Inflammatory macrophage (primary cell): Measurements from ENCODE around the gene ALKBH3.

Experiments used
- DNase-seq, 2 donors: peaks; one replicate each; pipeline ENCODE4 v3.0.0-alpha.2; 2020 to 2022

The ALKBH3 gene

DNA sequence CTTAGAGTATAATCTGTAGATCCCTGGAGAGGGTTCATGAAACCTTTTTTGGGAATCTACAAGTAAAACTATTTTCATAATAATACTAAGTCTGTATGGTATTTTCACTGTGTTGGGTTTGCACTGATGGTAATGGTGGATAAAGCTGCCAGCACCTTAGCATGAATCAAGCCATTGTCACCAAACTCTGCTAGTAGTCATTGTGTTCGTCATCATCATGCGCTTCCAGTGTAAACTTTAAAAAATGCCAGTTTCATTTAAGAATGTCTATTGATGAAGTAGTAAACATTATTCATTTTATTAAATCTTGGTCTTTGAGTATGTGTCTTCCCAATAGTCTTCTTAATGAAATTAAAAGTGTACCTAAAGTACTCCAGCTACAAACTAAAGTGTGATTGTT lies 15.0 kb downstream of the ALKBH3 start:
- DNase-seq, result no peak

DNA sequence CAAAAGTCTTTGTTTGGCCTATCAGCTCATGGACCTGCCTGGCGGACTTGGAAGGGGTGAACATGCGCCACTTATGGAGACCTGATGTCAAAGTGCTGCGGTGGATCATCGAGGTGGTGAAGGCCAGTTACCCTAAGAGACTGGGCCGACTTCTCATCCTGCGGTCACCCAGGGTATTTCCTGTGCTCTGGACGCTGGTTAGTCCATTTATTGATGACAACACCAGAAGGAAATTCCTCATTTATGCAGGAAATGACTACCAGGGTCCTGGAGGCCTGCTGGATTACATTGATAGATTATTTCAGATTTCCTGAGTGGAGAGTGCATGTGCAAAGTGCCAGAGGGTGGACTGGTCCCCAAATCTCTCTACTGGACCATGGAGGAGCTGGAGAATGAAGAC lies 17.9 kb downstream of the ALKBH3 start:
- no peak for DNase-seq

DNA sequence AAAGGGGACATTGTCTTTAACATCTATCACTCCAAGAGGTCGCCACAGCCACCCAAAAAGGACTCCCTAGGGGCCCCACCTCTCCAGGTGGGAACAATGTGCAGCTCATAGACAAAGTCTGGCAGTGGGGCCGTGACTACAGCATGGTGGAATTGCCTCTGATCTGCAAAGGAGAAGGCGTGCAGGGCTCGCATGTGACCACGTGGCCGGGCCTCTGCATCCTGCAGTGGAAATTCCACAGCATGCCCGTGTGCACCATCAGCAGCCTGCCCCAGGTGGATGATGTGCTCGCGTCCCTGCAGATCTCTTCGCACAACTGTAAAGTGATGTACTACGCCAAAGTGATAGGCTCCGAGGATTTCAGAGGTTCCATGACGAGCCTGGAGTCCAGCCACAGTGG lies 18.5 kb downstream of the ALKBH3 start:
- DNase-seq, result no peak

GRCh38 chr11:43901551-43901950 lies 20.9 kb downstream of the ALKBH3 start:
- peak in 1 of 2 donors; percentile 5 for DNase-seq

GRCh38 chr11:43903078-43903477 lies 22.4 kb downstream of the ALKBH3 start:
- DNase-seq, result no peak

DNA sequence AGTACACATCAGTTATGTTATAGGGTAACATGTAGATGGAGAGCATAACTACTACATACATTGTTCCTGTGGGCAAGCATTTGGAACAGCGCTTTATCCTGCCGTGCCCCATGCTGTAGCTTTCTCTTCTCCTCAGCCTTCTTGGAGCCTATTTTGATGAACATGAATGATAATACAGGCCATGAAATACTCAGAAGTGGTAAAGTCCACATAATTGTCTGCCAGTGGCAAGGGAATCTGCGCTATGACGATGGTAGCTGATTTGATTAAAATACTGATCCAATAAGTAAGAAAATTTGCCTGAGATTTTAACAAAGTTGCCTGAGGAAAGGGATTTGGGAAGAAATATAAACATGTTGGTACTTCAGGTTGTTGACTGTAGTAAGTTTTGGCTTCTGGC lies 23.3 kb downstream of the ALKBH3 start:
- DNase-seq, result no peak

DNA sequence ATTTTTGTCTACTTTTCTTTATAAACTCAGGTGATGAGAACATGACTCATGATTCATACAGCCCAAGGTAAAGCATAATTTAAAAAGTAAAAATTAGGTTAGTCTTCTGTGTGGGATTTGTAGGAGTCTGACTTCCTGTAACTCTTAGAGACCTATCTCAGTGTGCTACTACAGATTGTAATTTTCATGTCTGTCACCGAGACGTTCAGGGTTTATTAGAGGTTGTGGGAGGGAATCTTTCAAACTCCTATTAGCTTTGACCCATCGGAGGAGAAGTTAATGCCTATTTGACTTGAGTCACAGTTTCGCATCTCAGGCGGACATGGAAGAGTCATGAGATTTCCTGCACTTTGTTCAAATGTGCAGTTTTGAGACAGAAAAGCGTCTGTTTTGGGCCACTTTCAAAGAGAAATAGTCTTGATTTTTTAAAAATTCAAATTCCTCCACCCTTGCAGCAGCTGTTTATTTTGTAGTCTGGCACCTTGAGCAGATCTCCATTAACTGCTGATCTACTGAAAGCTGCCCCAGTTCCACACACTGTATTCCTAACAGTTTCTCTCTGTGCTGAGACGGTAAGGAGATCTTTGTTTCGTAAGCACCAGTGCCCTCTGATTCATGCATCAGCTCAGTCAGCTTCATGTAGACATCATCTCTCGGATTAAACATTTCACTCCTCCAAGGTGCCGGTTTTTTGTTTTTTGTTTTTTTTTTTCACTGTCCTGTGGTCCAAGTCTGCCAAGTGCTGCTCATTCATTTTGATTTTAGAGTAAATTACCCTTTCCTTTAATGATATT lies 24.3 kb downstream of the ALKBH3 start:
- no peak for DNase-seq

- peak; percentile 14 to 20 for DNase-seq
Measured at GRCh38 chr11:43905813-43906241, 25.2 kb downstream of the ALKBH3 start.

- DNase-seq, result no peak
Measured at GRCh38 chr11:43907028-43907975, 26.7 kb downstream of the ALKBH3 start.

- DNase-seq, result no peak
Measured at GRCh38 chr11:43908191-43908590, 27.6 kb downstream of the ALKBH3 start.

DNA sequence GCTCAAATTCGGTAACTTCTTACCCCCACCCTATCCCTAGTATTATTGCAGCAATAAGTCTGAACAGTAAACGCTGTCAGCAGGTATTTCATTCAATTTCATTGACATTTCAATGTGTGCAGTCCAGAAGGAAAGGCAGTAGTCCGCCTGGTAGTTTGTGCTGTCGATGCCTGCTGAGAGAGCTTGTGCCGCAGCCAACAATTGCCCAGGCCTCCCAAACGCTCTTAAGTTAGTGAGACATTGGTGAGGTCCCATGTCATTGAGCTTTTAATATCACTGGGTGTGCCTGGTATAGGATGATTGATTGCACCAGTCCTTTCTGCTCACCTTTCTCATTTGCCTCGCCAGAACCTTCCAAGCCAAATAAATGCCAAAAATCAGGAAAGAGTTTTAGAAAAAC lies 28.1 kb downstream of the ALKBH3 start:
- DNase-seq, result no peak

- DNase-seq, result no peak
Measured at GRCh38 chr11:43913829-43914380, 33.3 kb downstream of the ALKBH3 start.

- no peak for DNase-seq
Measured at GRCh38 chr11:43914466-43914865, 33.8 kb downstream of the ALKBH3 start.

- no peak for DNase-seq
Measured at GRCh38 chr11:43916621-43917020, 36.0 kb downstream of the ALKBH3 start.

DNA sequence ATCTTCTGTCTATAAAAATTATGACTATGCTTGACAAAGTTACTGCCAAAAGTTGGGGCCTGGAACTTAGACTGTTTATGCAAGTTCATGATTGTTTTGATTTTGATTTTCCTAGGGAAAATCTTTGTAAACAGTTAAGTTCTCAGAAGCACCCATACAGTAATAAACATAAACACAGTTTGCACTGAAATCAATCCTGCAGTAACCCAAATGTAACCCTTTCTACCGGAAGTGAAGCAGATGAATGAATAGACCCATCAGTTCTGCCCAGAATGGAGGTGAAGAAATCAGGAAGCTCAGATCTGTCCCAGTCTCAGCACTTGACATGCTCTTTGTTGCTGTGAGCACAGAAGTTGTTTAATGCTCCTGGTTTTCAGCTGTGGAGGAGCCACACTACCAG lies 37.2 kb downstream of the ALKBH3 start:
- DNase-seq, result no peak

DNA sequence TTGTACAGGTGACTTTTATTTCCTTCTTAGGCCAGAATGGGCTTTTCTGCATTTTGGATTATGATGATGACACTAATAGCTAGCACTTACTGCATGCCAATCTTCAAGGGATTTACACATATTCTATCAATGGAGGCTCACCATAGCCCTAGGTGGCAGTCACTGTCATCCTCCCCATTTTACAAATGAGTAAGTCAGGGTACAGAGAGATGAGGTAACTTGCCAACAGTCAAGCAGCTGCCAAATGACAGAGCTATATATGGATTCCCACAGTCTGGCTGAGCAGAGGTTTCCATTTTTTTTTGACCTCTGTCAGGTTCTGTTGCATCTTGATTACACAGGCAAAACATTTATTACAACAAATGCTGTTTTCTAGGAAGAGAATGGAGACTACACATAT lies 38.0 kb downstream of the ALKBH3 start:
- DNase-seq, result no peak

GRCh38 chr11:43919852-43920597 lies 39.4 kb downstream of the ALKBH3 start:
- no peak for DNase-seq

- DNase-seq, result peak; percentile 77 to 87
Measured at GRCh38 chr11:43920598-43921419, 40.2 kb downstream of the ALKBH3 start.

DNA sequence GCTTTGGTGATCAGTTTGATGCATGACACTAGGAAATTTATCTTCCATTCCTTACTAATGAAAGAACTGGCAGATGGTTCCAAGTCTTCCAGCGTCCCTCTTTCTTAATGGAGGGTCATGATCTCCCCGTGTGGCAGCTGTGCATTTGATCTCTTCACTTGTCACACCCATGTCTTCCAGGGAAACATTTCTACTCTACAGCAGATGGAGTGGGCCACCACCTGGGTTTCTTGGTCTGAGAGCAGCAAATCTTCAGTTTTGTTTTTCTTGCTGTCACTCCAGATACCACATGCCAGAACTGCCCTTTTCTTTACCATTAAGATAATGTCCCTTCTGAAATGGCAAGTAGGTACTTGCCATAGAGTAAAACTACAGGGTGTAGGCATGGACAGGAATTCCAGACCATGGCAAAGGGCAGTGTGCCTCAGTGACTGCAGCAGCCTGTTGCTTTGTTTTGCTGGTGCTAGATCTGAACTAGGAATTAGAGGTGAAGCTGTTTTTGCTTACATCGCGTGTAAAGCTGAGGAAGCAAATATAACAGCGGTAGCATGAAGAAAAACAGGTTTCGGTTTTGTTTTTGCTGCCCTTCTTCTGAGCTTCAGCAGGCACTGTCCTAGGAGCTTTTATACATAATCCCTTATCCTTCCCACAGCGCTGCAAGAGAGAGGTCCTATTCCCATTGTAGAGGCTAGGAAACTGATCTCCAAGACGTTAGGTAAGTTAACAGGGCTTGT lies 41.1 kb downstream of the ALKBH3 start:
- no peak for DNase-seq

DNA sequence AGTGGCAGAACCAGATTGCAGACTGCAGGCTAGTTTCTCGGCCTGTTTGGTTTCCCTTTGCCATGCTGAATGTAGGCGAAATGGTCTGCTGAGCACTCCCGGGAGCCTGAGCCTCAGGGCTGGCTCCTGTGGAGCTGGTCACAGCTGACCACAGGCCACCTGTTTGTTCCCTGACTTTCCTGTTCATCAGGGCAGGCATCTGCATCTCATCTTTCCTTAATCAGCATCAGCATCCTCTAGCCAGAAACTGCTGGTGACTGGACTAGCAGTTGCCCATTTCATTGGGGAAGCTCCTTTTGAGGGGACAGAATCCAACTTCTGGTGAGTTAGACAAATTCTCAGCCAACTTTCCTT lies 41.6 kb downstream of the ALKBH3 start:
- no peak for DNase-seq
